ENCODE data around the gene RAB10. TPM values are rescaled to one million over a fixed set of nuclear protein-coding genes. Genes with fewer than 3 reads are reported as not detected.

RAB10 gene
- total and polyA plus RNA-seq, 2 experiments from 2014 or later = 102 to 143 TPM

DNA sequence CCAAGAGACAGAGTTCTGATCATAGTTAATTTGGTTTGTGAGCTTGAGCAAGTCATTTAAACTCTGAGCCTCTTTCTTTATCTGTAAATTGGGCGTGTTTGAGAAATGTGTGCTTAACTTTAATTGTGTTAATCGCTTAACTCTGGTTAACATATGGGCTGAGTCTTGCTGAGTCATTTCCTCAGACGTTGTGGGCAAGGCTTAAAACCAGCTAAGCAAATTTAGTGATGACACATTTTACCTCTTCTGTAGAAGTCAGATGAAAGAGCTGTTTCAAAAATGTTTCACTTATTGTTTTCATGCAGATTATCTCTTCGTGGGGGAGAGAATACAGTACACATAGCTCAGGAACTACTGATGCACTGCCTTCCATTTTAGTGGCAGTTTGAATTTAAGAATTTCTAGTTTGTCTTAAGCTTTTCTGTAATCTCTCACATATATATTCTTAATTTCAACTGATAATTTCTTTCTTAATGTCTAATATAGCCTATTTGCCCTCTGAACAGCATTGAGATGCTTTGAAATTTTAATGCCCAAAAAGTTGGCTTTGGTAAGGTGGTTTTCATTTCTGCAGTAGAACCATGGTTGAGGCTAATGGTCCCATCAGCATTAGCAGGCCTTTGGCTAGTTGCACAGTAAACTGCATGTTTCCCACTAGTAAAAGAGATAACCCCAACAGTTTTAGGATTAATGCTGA lies 34.9 kb downstream of the RAB10 start:
- H3K4me3 Mint-ChIP-seq = 0 out of 3 replicates have a peak overlapping the region, but pooled peaks have one; percentile 10
- H3K4me3 ChIP-seq = no peak overlapping the region
- 0 out of 2 replicates have a peak, but pooled peaks cover 5% of the 10 kb centered on the region for H3F3A ChIP-seq (replicated peaks; ENCODE audit: low read depth)

DNA sequence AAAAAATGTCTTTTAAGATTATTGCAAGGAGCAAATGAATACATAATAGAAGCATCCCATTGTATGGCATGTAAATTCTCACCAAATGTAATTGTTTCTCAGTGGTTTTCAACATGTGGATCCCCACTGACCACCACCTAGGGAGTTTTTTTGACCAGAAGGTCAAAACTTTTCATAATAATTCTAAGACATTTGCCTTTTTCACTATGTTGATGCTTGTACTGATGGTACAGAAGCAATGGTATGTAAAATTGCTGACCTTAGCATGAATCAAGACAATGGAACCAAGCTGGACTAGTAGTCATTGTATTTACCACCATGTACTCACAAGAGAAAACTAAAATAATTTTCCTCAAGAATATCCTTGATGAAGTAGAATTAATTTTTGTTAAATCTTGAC lies 36.8 kb downstream of the RAB10 start:
- no peak overlapping the region for H2AFZ ChIP-seq
- Mint-ChIP-seq H3K27me3 (ENCODE audit: insufficient read depth, low read depth, poor library complexity) (peaks cover 3% of the 10 kb centered on the region), H3K4me1 (peaks cover 58% of the 10 kb centered on the region), H3K4me3 (no peak overlapping the region), H3K36me3 (ENCODE audit: low read depth) (peaks cover 11% of the 10 kb centered on the region), H3K27ac (no peak overlapping the region), H3K9me3 (no peaks in the 10 kb centered on the region)
- H3K27me3 ChIP-seq (ENCODE audit: insufficient read depth) = no peaks in the 10 kb centered on the region
- no peak for DNase-seq (ENCODE audit: low spot score)
- TF ChIP-seq EZH2 (IDR thresholded peaks at IDR 0.05; ENCODE audit: low read depth, unreplicated experiment) (no peak), REST (IDR thresholded peaks at IDR 0.05; ENCODE audit: unreplicated experiment) (no peak), CREB1 (CRISPR knock-in tag; IDR thresholded peaks at IDR 0.05; ENCODE audit: low read depth) (no peak), NANOG (IDR thresholded peaks at IDR 0.05; ENCODE audit: borderline replicate concordance) (no peak), ZNF114 (CRISPR knock-in tag; IDR thresholded peaks at IDR 0.05) (no peak)
- TF ChIP-seq, protein P1, sequence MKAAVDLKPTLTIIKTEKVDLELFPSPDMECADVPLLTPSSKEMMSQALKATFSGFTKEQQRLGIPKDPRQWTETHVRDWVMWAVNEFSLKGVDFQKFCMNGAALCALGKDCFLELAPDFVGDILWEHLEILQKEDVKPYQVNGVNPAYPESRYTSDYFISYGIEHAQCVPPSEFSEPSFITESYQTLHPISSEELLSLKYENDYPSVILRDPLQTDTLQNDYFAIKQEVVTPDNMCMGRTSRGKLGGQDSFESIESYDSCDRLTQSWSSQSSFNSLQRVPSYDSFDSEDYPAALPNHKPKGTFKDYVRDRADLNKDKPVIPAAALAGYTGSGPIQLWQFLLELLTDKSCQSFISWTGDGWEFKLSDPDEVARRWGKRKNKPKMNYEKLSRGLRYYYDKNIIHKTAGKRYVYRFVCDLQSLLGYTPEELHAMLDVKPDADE (IDR thresholded peaks at IDR 0.05) = no peak
- H3K27ac ChIP-seq (ENCODE audit: low read depth) = 0 out of 2 replicates have a peak overlapping the region, but pooled peaks have one; percentile 70
- peaks cover 8% of the 10 kb centered on the region for H4K20me1 ChIP-seq (replicated peaks; ENCODE audit: insufficient read depth)
- no peaks in the 10 kb centered on the region for H3K9me2 ChIP-seq (ENCODE audit: insufficient read depth)
- H3F3A ChIP-seq (replicated peaks; ENCODE audit: low read depth) = 0 out of 2 replicates have a peak, but pooled peaks cover 5% of the 10 kb centered on the region
- H3K4me3 ChIP-seq = no peak overlapping the region
- no peak for ATAC-seq
- H3K79me2 ChIP-seq (replicated peaks; ENCODE audit: insufficient read depth) = peaks cover 100% of the 10 kb centered on the region
- no peaks in the 10 kb centered on the region for H3K36me3 ChIP-seq (ENCODE audit: insufficient read depth)
- no peak overlapping the region for H3K4me2 ChIP-seq
- H3K4me1 ChIP-seq (ENCODE audit: insufficient read depth) = peaks cover 37% of the 10 kb centered on the region

More for the DNA sequence above, 34.9 kb downstream of the RAB10 start:
- Mint-ChIP-seq H3K36me3 (ENCODE audit: low read depth) (peaks cover 11% of the 10 kb centered on the region), H3K9me3 (no peaks in the 10 kb centered on the region), H3K27me3 (ENCODE audit: insufficient read depth, low read depth, poor library complexity) (peaks cover 3% of the 10 kb centered on the region), H3K4me1 (peaks cover 45% of the 10 kb centered on the region), H3K27ac (peak overlapping the region; percentile 90)
- ATAC-seq (no peak; the same call in 2 of the 3 replicates), DNase-seq (ENCODE audit: low spot score) (peak; percentile 52)
- Histone ChIP-seq H3K9me2 (ENCODE audit: insufficient read depth) (no peaks in the 10 kb centered on the region), H3K27me3 (ENCODE audit: insufficient read depth) (no peaks in the 10 kb centered on the region), H4K20me1 (replicated peaks; ENCODE audit: insufficient read depth) (no peaks in the 10 kb centered on the region; the same call in 1 of the 2 replicates), H3K4me1 (ENCODE audit: insufficient read depth) (peaks cover 26% of the 10 kb centered on the region), H3K79me2 (replicated peaks; ENCODE audit: insufficient read depth) (peaks cover 100% of the 10 kb centered on the region), H3K36me3 (ENCODE audit: insufficient read depth) (no peaks in the 10 kb centered on the region), H3K4me2 (peak overlapping the region; percentile 37), H3K27ac (ENCODE audit: low read depth) (peak overlapping the region; percentile 51; the same call in 1 of the 2 replicates), H2AFZ (no peak overlapping the region)
- TF ChIP-seq NANOG (IDR thresholded peaks at IDR 0.05; ENCODE audit: borderline replicate concordance) (no peak), ZNF331 (CRISPR knock-in tag; IDR thresholded peaks at IDR 0.05; ENCODE audit: low read depth) (no peak), EZH2phosphoT487 (IDR thresholded peaks at IDR 0.05; ENCODE audit: unreplicated experiment) (no peak)

Data from GM23338 (cell line).